ENCODE data around the gene SULT1B1. TPM values are rescaled to one million over a fixed set of nuclear protein-coding genes. Genes with fewer than 3 reads are reported as not detected.

The SULT1B1 gene
- 0.18 and 1.2 TPM in 2 replicates for total RNA-seq

DNA sequence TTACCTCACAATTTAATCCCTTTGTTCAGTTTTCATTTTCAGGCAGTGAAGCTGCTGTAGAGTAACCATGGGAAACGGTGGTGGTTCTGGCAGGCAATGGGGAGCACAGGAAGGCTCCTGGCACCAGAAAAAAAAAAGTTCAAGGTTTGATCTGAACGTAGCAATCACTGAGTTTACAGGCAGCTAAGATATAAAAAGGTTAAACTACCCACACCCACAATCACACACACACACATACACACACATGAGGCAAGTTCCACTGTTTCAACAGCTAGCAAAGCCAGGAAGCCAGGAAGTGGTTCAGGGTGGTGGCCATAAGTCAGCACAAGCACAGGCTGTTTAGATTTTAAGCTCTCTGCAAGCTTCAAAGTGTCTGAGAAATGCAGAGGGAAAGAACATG is at the start of gene SULT1B1:
Gene SULT1B1 (minus strand): TSS at position 166 of the 400 bp plus-strand sequence. CDS start 5,403 bp downstream, outside the sequence.

Other genes with a start within 250 kb of the SULT1B1 start
- not detected in 2 replicates for gene UGT2A2, start 121.0 kb downstream of the SULT1B1 start, total RNA-seq
- not detected in 2 replicates for gene UGT2A1, start 107.4 kb downstream of the SULT1B1 start, total RNA-seq
- gene SULT1E1, start 99.5 kb upstream of the SULT1B1 start, total RNA-seq: 3.2 and 3.7 TPM in 2 replicates
- not detected in 2 replicates for gene CSN1S1, start 170.4 kb upstream of the SULT1B1 start, total RNA-seq
- not detected in 2 replicates for gene CSN2, start 205.1 kb upstream of the SULT1B1 start, total RNA-seq
- gene STATH, start 235.3 kb upstream of the SULT1B1 start, total RNA-seq: not detected in 2 replicates

Measured in myometrial cell (primary cell).